ENCODE data around the gene ZYG11B.
"Not testable (repeated sequence)": the region's sequence is repeated elsewhere in the genome, so short reads cannot be mapped to it uniquely, and the experiment has no call there.

The ZYG11B gene

GRCh38 chr1:52733368-52733767 lies 7.1 kb downstream of the ZYG11B start:
- no peak overlapping the region for H2BK5ac ChIP-seq (ENCODE audit: low read depth, low read length, poor library complexity)
- no peak overlapping the region for H2BK12ac ChIP-seq (ENCODE audit: low read length)
- no peak overlapping the region for H3K18ac ChIP-seq (ENCODE audit: low read length)
- H3K79me2 ChIP-seq (ENCODE audit: control insufficient read depth, insufficient read depth, low read length, poor library complexity), result peaks cover 1% of the 10 kb centered on the region
- H3K4me3 ChIP-seq (ENCODE audit: low read depth, low read length), result no peak overlapping the region
- H3K36me3 ChIP-seq (ENCODE audit: control insufficient read depth in 1 of 2, insufficient read depth in 2 of 2, low read length in 2 of 2), result peaks cover 0 to 6% of the 10 kb centered on the region in 2 experiments
- H2AK5ac ChIP-seq (ENCODE audit: low read length), result no peak overlapping the region
- H2AFZ ChIP-seq (ENCODE audit: insufficient read depth, low read length, poor library complexity), result no peak overlapping the region
- no peak overlapping the region for H3K9ac ChIP-seq (ENCODE audit: low read length)
- no peaks in the 10 kb centered on the region for H3K27me3 ChIP-seq (ENCODE audit: insufficient read depth, low read length)
- H3K14ac ChIP-seq (ENCODE audit: low read length), result no peak overlapping the region
- DNase-seq, result no peak
- no peak overlapping the region for H4K91ac ChIP-seq (ENCODE audit: low read depth, low read length)
- no peaks in the 10 kb centered on the region for H3K79me1 ChIP-seq (ENCODE audit: low read length)
- no peak overlapping the region for H3K4ac ChIP-seq (ENCODE audit: low read depth, low read length)
- no peak overlapping the region for H3K23ac ChIP-seq (ENCODE audit: low read length)
- no peak overlapping the region for H2BK120ac ChIP-seq (ENCODE audit: insufficient read depth, low read length, poor library complexity)
- H3K4me2 ChIP-seq (ENCODE audit: low read length), result no peak overlapping the region
- H4K8ac ChIP-seq (ENCODE audit: low read depth, low read length), result no peak overlapping the region
- H4K12ac ChIP-seq (ENCODE audit: low read depth, low read length), result no peak overlapping the region
- no peaks in the 10 kb centered on the region for H3K4me1 ChIP-seq (ENCODE audit: control insufficient read depth in 1 of 2, insufficient read depth in 2 of 2, low read length in 2 of 2)
- no peaks in the 10 kb centered on the region for H3K9me3 ChIP-seq (ENCODE audit: insufficient read depth, low read depth, low read length)
- H3K27ac ChIP-seq (ENCODE audit: low read depth, low read length), result no peak overlapping the region
- WGBS (ENCODE audit: extremely low coverage, insufficient coverage, insufficient read length), result no CpG with 5 or more reads among the region's 3 CpGs

- no CpG with 5 or more reads among the region's 9 CpGs for WGBS (ENCODE audit: extremely low coverage, insufficient coverage, insufficient read length)
- H3K27ac ChIP-seq (ENCODE audit: low read depth, low read length); H4K8ac ChIP-seq (ENCODE audit: low read depth, low read length); H3K23ac ChIP-seq (ENCODE audit: low read length); H3K9ac ChIP-seq (ENCODE audit: low read length); H3K4ac ChIP-seq (ENCODE audit: low read depth, low read length); H3K79me1 ChIP-seq (ENCODE audit: low read length); H3K4me1 ChIP-seq (ENCODE audit: control insufficient read depth in 1 of 2, insufficient read depth in 2 of 2, low read length in 2 of 2); H3K27me3 ChIP-seq (ENCODE audit: insufficient read depth, low read length); H2BK12ac ChIP-seq (ENCODE audit: low read length); DNase-seq; H3K14ac ChIP-seq (ENCODE audit: low read length); H2BK120ac ChIP-seq (ENCODE audit: insufficient read depth, low read length, poor library complexity); H2AK5ac ChIP-seq (ENCODE audit: low read length); H4K91ac ChIP-seq (ENCODE audit: low read depth, low read length); H3K18ac ChIP-seq (ENCODE audit: low read length); H3K4me2 ChIP-seq (ENCODE audit: low read length); H2AFZ ChIP-seq (ENCODE audit: insufficient read depth, low read length, poor library complexity); H2BK5ac ChIP-seq (ENCODE audit: low read depth, low read length, poor library complexity); H3K9me3 ChIP-seq (ENCODE audit: insufficient read depth, low read depth, low read length); H4K12ac ChIP-seq (ENCODE audit: low read depth, low read length); H3K4me3 ChIP-seq (ENCODE audit: low read depth, low read length); H3K36me3 ChIP-seq (ENCODE audit: control insufficient read depth in 1 of 2, insufficient read depth in 2 of 2, low read length in 2 of 2); H3K79me2 ChIP-seq (ENCODE audit: control insufficient read depth, insufficient read depth, low read length, poor library complexity): not testable (repeated sequence)
Measured at GRCh38 chr1:52735371-52735770, 9.1 kb downstream of the ZYG11B start.

GRCh38 chr1:52738148-52738547 lies 11.9 kb downstream of the ZYG11B start:
- Histone ChIP-seq H3K9me3 (ENCODE audit: insufficient read depth, low read depth, low read length) (no peaks in the 10 kb centered on the region), H3K36me3 (ENCODE audit: control insufficient read depth in 1 of 2, insufficient read depth in 2 of 2, low read length in 2 of 2) (peaks cover 0 to 2% of the 10 kb centered on the region in 2 experiments), H3K79me2 (ENCODE audit: control insufficient read depth, insufficient read depth, low read length, poor library complexity) (peaks cover 1% of the 10 kb centered on the region), H3K4me1 (ENCODE audit: control insufficient read depth in 1 of 2, insufficient read depth in 2 of 2, low read length in 2 of 2) (peaks cover 0 to 3% of the 10 kb centered on the region in 2 experiments), H3K27me3 (ENCODE audit: insufficient read depth, low read length) (no peaks in the 10 kb centered on the region), H3K23ac (ENCODE audit: low read length) (no peak overlapping the region), H3K4me3 (ENCODE audit: low read depth, low read length) (no peak overlapping the region), H3K9ac (ENCODE audit: low read length) (no peak overlapping the region), H2AK5ac (ENCODE audit: low read length) (no peak overlapping the region), H2BK12ac (ENCODE audit: low read length) (no peak overlapping the region), H3K4ac (ENCODE audit: low read depth, low read length) (no peak overlapping the region), H4K8ac (ENCODE audit: low read depth, low read length) (no peak overlapping the region), H2AFZ (ENCODE audit: insufficient read depth, low read length, poor library complexity) (no peak overlapping the region), H2BK5ac (ENCODE audit: low read depth, low read length, poor library complexity) (no peak overlapping the region), H2BK120ac (ENCODE audit: insufficient read depth, low read length, poor library complexity) (no peak overlapping the region), H4K91ac (ENCODE audit: low read depth, low read length) (no peak overlapping the region), H3K14ac (ENCODE audit: low read length) (no peak overlapping the region), H3K27ac (ENCODE audit: low read depth, low read length) (no peak overlapping the region), H3K18ac (ENCODE audit: low read length) (no peak overlapping the region), H4K12ac (ENCODE audit: low read depth, low read length) (no peak overlapping the region), H3K79me1 (ENCODE audit: low read length) (no peaks in the 10 kb centered on the region), H3K4me2 (ENCODE audit: low read length) (no peak overlapping the region)
- no CpG with 5 or more reads among the region's 5 CpGs for WGBS (ENCODE audit: extremely low coverage, insufficient coverage, insufficient read length)
- DNase-seq, result no peak

GRCh38 chr1:52738893-52739292 lies 12.6 kb downstream of the ZYG11B start:
- H3K4ac ChIP-seq (ENCODE audit: low read depth, low read length), result no peak overlapping the region
- H3K4me1 ChIP-seq (ENCODE audit: control insufficient read depth in 1 of 2, insufficient read depth in 2 of 2, low read length in 2 of 2), result peaks cover 0 to 3% of the 10 kb centered on the region in 2 experiments
- H3K4me2 ChIP-seq (ENCODE audit: low read length), result no peak overlapping the region
- H3K14ac ChIP-seq (ENCODE audit: low read length), result no peak overlapping the region
- no peaks in the 10 kb centered on the region for H3K79me1 ChIP-seq (ENCODE audit: low read length)
- no peaks in the 10 kb centered on the region for H3K27me3 ChIP-seq (ENCODE audit: insufficient read depth, low read length)
- H3K9me3 ChIP-seq (ENCODE audit: insufficient read depth, low read depth, low read length), result no peaks in the 10 kb centered on the region
- no CpG with 5 or more reads among the region's 10 CpGs for WGBS (ENCODE audit: extremely low coverage, insufficient coverage, insufficient read length)
- no peak for DNase-seq
- no peak overlapping the region for H2BK12ac ChIP-seq (ENCODE audit: low read length)
- H3K36me3 ChIP-seq (ENCODE audit: control insufficient read depth in 1 of 2, insufficient read depth in 2 of 2, low read length in 2 of 2), result peaks cover 0 to 2% of the 10 kb centered on the region in 2 experiments
- H3K18ac ChIP-seq (ENCODE audit: low read length), result no peak overlapping the region
- no peak overlapping the region for H2AFZ ChIP-seq (ENCODE audit: insufficient read depth, low read length, poor library complexity)
- no peak overlapping the region for H3K9ac ChIP-seq (ENCODE audit: low read length)
- H4K91ac ChIP-seq (ENCODE audit: low read depth, low read length), result no peak overlapping the region
- H3K27ac ChIP-seq (ENCODE audit: low read depth, low read length), result no peak overlapping the region
- no peak overlapping the region for H2AK5ac ChIP-seq (ENCODE audit: low read length)
- no peak overlapping the region for H2BK120ac ChIP-seq (ENCODE audit: insufficient read depth, low read length, poor library complexity)
- H3K79me2 ChIP-seq (ENCODE audit: control insufficient read depth, insufficient read depth, low read length, poor library complexity), result peaks cover 1% of the 10 kb centered on the region
- H4K8ac ChIP-seq (ENCODE audit: low read depth, low read length), result no peak overlapping the region
- no peak overlapping the region for H4K12ac ChIP-seq (ENCODE audit: low read depth, low read length)
- no peak overlapping the region for H3K4me3 ChIP-seq (ENCODE audit: low read depth, low read length)
- H3K23ac ChIP-seq (ENCODE audit: low read length), result no peak overlapping the region
- H2BK5ac ChIP-seq (ENCODE audit: low read depth, low read length, poor library complexity), result no peak overlapping the region
